AG04449 (cell line): Measurements from ENCODE around the gene ZBTB49.
"Not testable (repeated sequence)": the region's sequence is repeated elsewhere in the genome, so short reads cannot be mapped to it uniquely, and the experiment has no call there.

Source experiments
- CTCF ChIA-PET: fragments of 350-600 bp; formaldehyde crosslinking; extraction: SDS; loops from one replicate; lab custom pipeline; 2021; ENCODE audit warnings: antibody characterized with exemption; lab: Yijun Ruan, JAX
- POLR2A ChIA-PET: fragments of 400-600, 350-600 bp; formaldehyde crosslinking; extraction: SDS; loops from one replicate; lab custom pipeline; 2020; ENCODE audit warnings: antibody characterized with exemption, inconsistent platforms; lab: Yijun Ruan, JAX
- DNase-seq: peaks from one replicate; pipeline ENCODE4 v3.0.0-alpha.2; 2010; ENCODE audit warnings: low read depth, low spot score
- H3K4me3 ChIP-seq: 2 replicates; pipeline ENCODE4 v1.5.1; 2011; ENCODE audit warnings: low read depth, mild to moderate bottlenecking, control low read depth, low read length
- CTCF ChIP-seq: IDR thresholded peaks from one replicate; pipeline ENCODE4 v1.5.1; 2011; ENCODE audit warnings: mild to moderate bottlenecking, moderate library complexity, low read length, control low read depth, inconsistent platforms; ENCODE audit not compliant: insufficient read depth; ENCODE audit errors: missing control alignments

The ZBTB49 gene

GRCh38 chr4:4248885-4249203, 41.2 kb upstream of the ZBTB49 start:
- peak overlapping the region; percentile 77 for H3K4me3 ChIP-seq
- no peak for DNase-seq
- ChIA-PET POLR2A (no interaction called here), CTCF (interaction anchor here (0.6 to 6.1 kb wide), 7 partner anchors 10 to 182 kb away, joined by 3 to 54 read pairs (median 6); no protein-coding TSS in a partner anchor)
- no peak for TF ChIP-seq CTCF

GRCh38 chr4:4249342-4249741, 40.7 kb upstream of the ZBTB49 start:
- POLR2A ChIA-PET, DNase-seq: not testable (repeated sequence)
- CTCF ChIA-PET: interaction anchor here (0.6 to 6.1 kb wide), 6 partner anchors 10 to 182 kb away, joined by 3 to 54 read pairs (median 6); no protein-coding TSS in a partner anchor
- 0 out of 2 replicates have a peak overlapping the region, but pooled peaks have one; percentile 77 for H3K4me3 ChIP-seq

- POLR2A ChIA-PET: no interaction called here
- CTCF ChIA-PET: interaction anchor here (1.8 to 6.1 kb wide), 3 partner anchors 9 to 181 kb away, joined by 4 to 54 read pairs (median 12); no protein-coding TSS in a partner anchor
- no peak overlapping the region for H3K4me3 ChIP-seq
- no peak for TF ChIP-seq CTCF
- no peak for DNase-seq
Observed at GRCh38 chr4:4249866-4250265, 40.2 kb upstream of the ZBTB49 start.

- DNase-seq: no peak
- POLR2A ChIA-PET: no interaction called here
- CTCF ChIA-PET: interaction anchor here (1.0 to 1.6 kb wide), 4 partner anchors 10 to 78 kb away, joined by 3 to 8 read pairs (median 4); no protein-coding TSS in a partner anchor
- no peak overlapping the region for H3K4me3 ChIP-seq
- TF ChIP-seq CTCF: no peak
Observed at GRCh38 chr4:4254199-4254598, 35.9 kb upstream of the ZBTB49 start.

DNA sequence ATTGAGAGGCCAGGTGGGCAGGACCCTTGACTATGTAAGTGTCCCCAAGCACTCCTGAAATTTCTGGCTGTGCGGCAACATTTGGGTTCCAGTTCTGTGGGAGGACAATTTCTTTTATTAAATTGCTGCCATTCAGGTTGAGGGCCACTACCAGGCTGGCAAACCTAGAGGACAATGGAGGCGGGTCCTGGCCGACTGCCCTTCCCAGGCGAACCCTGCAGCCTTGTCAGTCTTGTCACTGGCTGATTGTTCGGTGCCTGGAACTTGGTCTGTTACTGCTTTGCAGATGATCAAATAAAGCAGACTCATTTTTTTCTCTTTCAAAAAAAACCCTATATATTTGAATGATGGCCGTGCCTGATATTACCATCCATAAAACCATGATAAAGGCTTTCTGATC, 35.4 kb upstream of the ZBTB49 start:
- ChIA-PET CTCF (interaction anchor here (1.0 to 1.8 kb wide), 6 partner anchors 9 to 176 kb away, joined by 3 to 8 read pairs (median 5); no protein-coding TSS in a partner anchor), POLR2A (no interaction called here)
- TF ChIP-seq CTCF: no peak
- DNase-seq: no peak
- no peak overlapping the region for H3K4me3 ChIP-seq

DNA sequence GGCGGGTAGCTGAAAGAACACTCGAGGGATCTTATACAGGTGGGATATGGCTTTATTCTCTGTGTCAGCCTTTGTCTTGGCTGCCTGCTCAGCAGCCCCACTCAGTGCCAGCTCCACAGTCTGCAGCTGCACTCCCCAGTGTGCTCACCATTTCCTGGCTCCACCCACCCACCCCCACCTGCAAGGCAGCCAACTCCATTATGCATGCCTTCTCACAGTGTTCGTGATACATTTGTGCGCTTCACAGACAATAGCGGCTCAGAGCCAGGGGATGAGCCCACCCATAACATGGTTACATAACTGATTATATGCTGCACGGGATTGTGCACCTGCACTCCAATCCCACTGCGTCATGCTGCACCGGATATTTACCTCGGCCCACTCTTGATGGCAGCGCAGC, 33.3 kb upstream of the ZBTB49 start:
- CTCF ChIA-PET: interaction anchor here (0.9 kb wide), 1 partner anchor 169 kb away, joined by 4 read pairs; no protein-coding TSS in a partner anchor
- no peak for TF ChIP-seq CTCF
- DNase-seq: no peak
- no peak overlapping the region for H3K4me3 ChIP-seq
- POLR2A ChIA-PET: no interaction called here

GRCh38 chr4:4257705-4258104, 32.3 kb upstream of the ZBTB49 start:
- POLR2A ChIA-PET, H3K4me3 ChIP-seq, DNase-seq: not testable (repeated sequence)
- CTCF ChIA-PET: interaction anchor here (3.2 to 4.7 kb wide), 2 partner anchors 9 to 78 kb away, joined by 54 to 80 read pairs; partner anchors contain the start of gene TMEM128
